ENCODE data around the gene NISCH.

The NISCH gene

GRCh38 chr3:52455283-52456168, at the start of gene NISCH:
Gene NISCH (plus strand): TSS chr3:52455604. CDS start chr3:52455642, 38 bp downstream.
- peak; percentile 99 for DNase-seq

GRCh38 chr3:52406231-52406661, 49.2 kb upstream of the NISCH start:
- DNase-seq = no peak

- no peak for DNase-seq
Measured at GRCh38 chr3:52406791-52407510, 48.5 kb upstream of the NISCH start.

- no peak for DNase-seq
Measured at GRCh38 chr3:52407779-52408178, 47.6 kb upstream of the NISCH start.

GRCh38 chr3:52408466-52408865, 46.9 kb upstream of the NISCH start:
- no peak for DNase-seq

GRCh38 chr3:52415800-52416199, 39.6 kb upstream of the NISCH start:
- no peak for DNase-seq

GRCh38 chr3:52420388-52420787, 35.0 kb upstream of the NISCH start:
- no peak for DNase-seq

- no peak for DNase-seq
Measured at GRCh38 chr3:52422669-52423068, 32.7 kb upstream of the NISCH start.

GRCh38 chr3:52423173-52423572, 32.2 kb upstream of the NISCH start:
- no peak for DNase-seq

GRCh38 chr3:52428151-52429005, 27.0 kb upstream of the NISCH start:
- peak; percentile 19 for DNase-seq

GRCh38 chr3:52429031-52429430, 26.4 kb upstream of the NISCH start:
- DNase-seq = no peak

- DNase-seq = no peak
Measured at GRCh38 chr3:52429779-52430415, 25.5 kb upstream of the NISCH start.

- no peak for DNase-seq
Measured at GRCh38 chr3:52430416-52430810, 25.0 kb upstream of the NISCH start.

GRCh38 chr3:52431459-52432223, 23.8 kb upstream of the NISCH start:
- DNase-seq = no peak

- no peak for DNase-seq
Measured at GRCh38 chr3:52432225-52432624, 23.2 kb upstream of the NISCH start.

GRCh38 chr3:52432691-52433141, 22.7 kb upstream of the NISCH start:
- no peak for DNase-seq

- DNase-seq = no peak
Measured at GRCh38 chr3:52433328-52433995, 21.9 kb upstream of the NISCH start.

- no peak for DNase-seq
Measured at GRCh38 chr3:52433996-52434479, 21.4 kb upstream of the NISCH start.

GRCh38 chr3:52434491-52435115, 20.8 kb upstream of the NISCH start:
- DNase-seq = no peak
